Measurements from ENCODE around the gene SLC5A2.
"Not testable (repeated sequence)": the region's sequence is repeated elsewhere in the genome, so short reads cannot be mapped to it uniquely, and the experiment has no call there.

SLC5A2 gene

GRCh38 chr16:31496670-31497069 lies 13.7 kb downstream of the SLC5A2 start:
- no peak for DNase-seq (ENCODE audit: low read depth in 2 of 2)

- no peak for DNase-seq (ENCODE audit: low read depth in 2 of 2)
These were observed 15.6 kb downstream of the SLC5A2 start for GRCh38 chr16:31498493-31498892.

GRCh38 chr16:31499928-31500327 lies 17.0 kb downstream of the SLC5A2 start:
- DNase-seq (ENCODE audit: low read depth in 2 of 2): no peak

- no peak for DNase-seq (ENCODE audit: low read depth in 2 of 2)
These were observed 18.5 kb downstream of the SLC5A2 start for GRCh38 chr16:31501226-31501965.

GRCh38 chr16:31501966-31502348 lies 19.0 kb downstream of the SLC5A2 start:
- no peak for DNase-seq (ENCODE audit: low read depth in 2 of 2)

GRCh38 chr16:31502981-31503380 lies 20.1 kb downstream of the SLC5A2 start:
- DNase-seq (ENCODE audit: low read depth in 2 of 2): no peak

- DNase-seq (ENCODE audit: low read depth in 2 of 2): not testable (repeated sequence)
These were observed 20.6 kb downstream of the SLC5A2 start for GRCh38 chr16:31503555-31503954.

GRCh38 chr16:31504159-31504558 lies 21.2 kb downstream of the SLC5A2 start:
- no peak for DNase-seq (ENCODE audit: low read depth in 2 of 2)

GRCh38 chr16:31505483-31505882 lies 22.6 kb downstream of the SLC5A2 start:
- DNase-seq (ENCODE audit: low read depth in 2 of 2): no peak

- DNase-seq (ENCODE audit: low read depth in 2 of 2): no peak
These were observed 24.6 kb downstream of the SLC5A2 start for GRCh38 chr16:31507617-31507928.

GRCh38 chr16:31507929-31508705 lies 25.2 kb downstream of the SLC5A2 start, which contains the start of gene RUSF1:
RUSF1 (minus strand) TSS chr16:31508391; CDS start chr16:31508373, 18 bp downstream.
- DNase-seq (ENCODE audit: low read depth in 2 of 2): peak; percentile 54 to 68

GRCh38 chr16:31508706-31509195 lies 25.8 kb downstream of the SLC5A2 start:
- no peak for DNase-seq (ENCODE audit: low read depth in 2 of 2)

GRCh38 chr16:31513126-31513525 lies 30.2 kb downstream of the SLC5A2 start:
- DNase-seq (ENCODE audit: low read depth in 2 of 2): no peak

GRCh38 chr16:31513884-31514283 lies 31.0 kb downstream of the SLC5A2 start:
- DNase-seq (ENCODE audit: low read depth in 2 of 2): no peak

GRCh38 chr16:31517800-31518402 lies 35.0 kb downstream of the SLC5A2 start:
- no peak for DNase-seq (ENCODE audit: low read depth in 2 of 2)

- no peak for DNase-seq (ENCODE audit: low read depth in 2 of 2)
These were observed 37.0 kb downstream of the SLC5A2 start for GRCh38 chr16:31519759-31520431.

- DNase-seq (ENCODE audit: low read depth in 2 of 2): no peak
These were observed 38.4 kb downstream of the SLC5A2 start for GRCh38 chr16:31521368-31521767.

- DNase-seq (ENCODE audit: low read depth in 2 of 2): no peak
These were observed 39.1 kb downstream of the SLC5A2 start for GRCh38 chr16:31522071-31522470.

- DNase-seq (ENCODE audit: low read depth in 2 of 2): not testable (repeated sequence)
These were observed 40.8 kb downstream of the SLC5A2 start for GRCh38 chr16:31523768-31524167.

- no peak for DNase-seq (ENCODE audit: low read depth in 2 of 2)
These were observed 42.2 kb downstream of the SLC5A2 start for GRCh38 chr16:31525113-31525512.

GRCh38 chr16:31527734-31528274 lies 44.9 kb downstream of the SLC5A2 start, which contains the start of gene AHSP:
AHSP (plus strand) TSS chr16:31527900; CDS start chr16:31528140, 240 bp downstream.
- no peak for DNase-seq (ENCODE audit: low read depth in 2 of 2)

Data from stimulated activated CD8-positive, alpha-beta memory T cell treated with anti-CD3 and anti-CD28 coated beads, Interleukin-2, amount 100 ng/mL, for 1 hour (primary cell).